Esophagus squamous epithelium (tissue), 4 donors: ENCODE measurements around the gene FKBP14.

ENCODE experiments used
- POLR2A ChIP-seq, 4 donors: fragments of 450-650 bp; IDR thresholded peaks; one replicate each; pipeline ENCODE4 v1.6.1; 2017; ENCODE audit warnings: antibody characterized with exemption in 4 of 4, mild to moderate bottlenecking in 4 of 4, moderate library complexity in 3 of 4
- TF ChIP-seq, protein P1 (sequence below), 6 experiments: fragments of 450-650 bp in 4 of 6; fragments of 200-600 bp in 2 of 6; sonication (generic) in 2 of 6; IDR thresholded peaks; one replicate each; pipeline ENCODE4 v1.5.1; 2016 to 2019; ENCODE audit warnings: antibody characterized with exemption in 6 of 6, mild to moderate bottlenecking in 4 of 6, moderate library complexity in 4 of 6

DNA sequence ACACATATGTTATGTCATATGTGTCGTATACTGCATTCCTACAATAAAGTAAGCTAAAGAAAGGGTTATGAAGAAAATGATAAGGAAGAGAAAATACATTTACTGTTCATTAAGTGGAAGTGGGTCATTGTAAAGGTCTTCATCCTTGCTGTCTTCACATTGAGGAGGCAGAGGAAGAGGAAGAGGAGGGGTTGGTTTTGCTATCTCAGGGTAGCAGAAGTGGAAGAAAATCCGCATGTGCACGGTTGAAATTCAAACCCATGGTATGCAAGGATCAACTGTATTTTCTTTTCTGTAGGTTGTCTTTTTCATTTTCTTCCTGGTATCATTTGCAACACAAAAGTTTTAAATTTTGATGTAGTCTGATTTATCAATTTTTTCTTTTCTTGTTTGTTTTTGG is 8.0 kb upstream of the FKBP14 start:
- TF ChIP-seq, protein P1, sequence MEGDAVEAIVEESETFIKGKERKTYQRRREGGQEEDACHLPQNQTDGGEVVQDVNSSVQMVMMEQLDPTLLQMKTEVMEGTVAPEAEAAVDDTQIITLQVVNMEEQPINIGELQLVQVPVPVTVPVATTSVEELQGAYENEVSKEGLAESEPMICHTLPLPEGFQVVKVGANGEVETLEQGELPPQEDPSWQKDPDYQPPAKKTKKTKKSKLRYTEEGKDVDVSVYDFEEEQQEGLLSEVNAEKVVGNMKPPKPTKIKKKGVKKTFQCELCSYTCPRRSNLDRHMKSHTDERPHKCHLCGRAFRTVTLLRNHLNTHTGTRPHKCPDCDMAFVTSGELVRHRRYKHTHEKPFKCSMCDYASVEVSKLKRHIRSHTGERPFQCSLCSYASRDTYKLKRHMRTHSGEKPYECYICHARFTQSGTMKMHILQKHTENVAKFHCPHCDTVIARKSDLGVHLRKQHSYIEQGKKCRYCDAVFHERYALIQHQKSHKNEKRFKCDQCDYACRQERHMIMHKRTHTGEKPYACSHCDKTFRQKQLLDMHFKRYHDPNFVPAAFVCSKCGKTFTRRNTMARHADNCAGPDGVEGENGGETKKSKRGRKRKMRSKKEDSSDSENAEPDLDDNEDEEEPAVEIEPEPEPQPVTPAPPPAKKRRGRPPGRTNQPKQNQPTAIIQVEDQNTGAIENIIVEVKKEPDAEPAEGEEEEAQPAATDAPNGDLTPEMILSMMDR (IDR thresholded peaks at IDR 0.05), result no peak
- TF ChIP-seq POLR2A (IDR thresholded peaks at IDR 0.05), result no peak
